Lower lobe of right lung (tissue), 2 donors: ENCODE measurements around the gene KCNG2. TPM values are rescaled to one million over a fixed set of nuclear protein-coding genes. Genes with fewer than 3 reads are reported as not detected.

ENCODE experiments used
- ATAC-seq, 2 donors: fragments of 200-7000 bp; cut with Tn5 transposase; one replicate each; pipeline ENCODE4 v1.9.1; 2020 to 2022; ENCODE audit warnings: mild to moderate bottlenecking in 2 of 2, moderate library complexity in 2 of 2
- DNase-seq: peaks from one replicate; pipeline ENCODE4 v3.0.0-alpha.2; 2020
- H3K27ac ChIP-seq: fragments of 200-600 bp; one replicate; pipeline ENCODE4 v1.8.0; 2022
- H3K27me3 ChIP-seq: fragments of 200-600 bp; one replicate; pipeline ENCODE4 v1.8.0; 2022; ENCODE audit warnings: low read depth
- H3K36me3 ChIP-seq: fragments of 200-600 bp; one replicate; pipeline ENCODE4 v1.8.0; 2022; ENCODE audit warnings: mild to moderate bottlenecking
- H3K4me1 ChIP-seq: fragments of 200-600 bp; one replicate; pipeline ENCODE4 v1.8.0; 2022
- H3K4me3 ChIP-seq: fragments of 200-600 bp; one replicate; pipeline ENCODE4 v1.8.0; 2022; ENCODE audit warnings: mild to moderate bottlenecking
- H3K9me3 ChIP-seq: fragments of 200-600 bp; one replicate; pipeline ENCODE4 v1.8.0; 2022
- CTCF ChIP-seq: fragments of 200-600 bp; IDR thresholded peaks from one replicate; pipeline ENCODE4 v1.8.0; 2022; ENCODE audit warnings: antibody characterized with exemption, mild to moderate bottlenecking
- intact Hi-C: fragments of 100-400 bp; cut with DNase I; formaldehyde crosslinking; loops from one replicate; pipeline ENCODE4 v1.11.0; 2022
- total RNA-seq: library from RNA; stranded (reverse); fragmentation: NEBNext Ultra II Directional; extraction: Animal tissue kit (Norgen Biotek cat#: 25700); gene quantifications from one replicate; pipeline ENCODE4 v1.2.1, GENCODE V29; 2021
- donor health status: DM: no; HTN: yes; CAD: no; lungs with severe emphysema.

Gene KCNG2
- total RNA-seq, 1 donor from 2014 or later, result 0.50 TPM

GRCh38 chr18:79910563-79911343 is 113.0 kb downstream of the KCNG2 start:
- Histone ChIP-seq H3K4me3 (no peak overlapping the region), H3K27ac (no peak overlapping the region), H3K9me3 (no peaks in the 10 kb centered on the region), H3K27me3 (no peaks in the 10 kb centered on the region), H3K4me1 (no peaks in the 10 kb centered on the region), H3K36me3 (peaks cover 21% of the 10 kb centered on the region)
- intact Hi-C loops, result no loop called here
- no peak for TF ChIP-seq CTCF
- DNase-seq (no peak), ATAC-seq (no peak)

GRCh38 chr18:79911344-79912270 is 113.9 kb downstream of the KCNG2 start:
- Histone ChIP-seq H3K27me3 (no peaks in the 10 kb centered on the region), H3K4me1 (no peaks in the 10 kb centered on the region), H3K36me3 (peaks cover 26% of the 10 kb centered on the region), H3K4me3 (no peak overlapping the region), H3K9me3 (no peaks in the 10 kb centered on the region), H3K27ac (no peak overlapping the region)
- DNase-seq, result peak; percentile 44
- intact Hi-C loops, result no loop called here
- peak in 1 of 2 donors; percentile 20 for ATAC-seq
- no peak for TF ChIP-seq CTCF

GRCh38 chr18:79912409-79912991 is 114.8 kb downstream of the KCNG2 start:
- Histone ChIP-seq H3K27me3 (no peaks in the 10 kb centered on the region), H3K27ac (no peak overlapping the region), H3K36me3 (peaks cover 35% of the 10 kb centered on the region), H3K9me3 (no peaks in the 10 kb centered on the region), H3K4me1 (no peaks in the 10 kb centered on the region), H3K4me3 (no peak overlapping the region)
- DNase-seq, result peak; percentile 37
- no peak for TF ChIP-seq CTCF
- peak in 1 of 2 donors; percentile 27 for ATAC-seq
- intact Hi-C loops, result no loop called here

- no peak for TF ChIP-seq CTCF
- no peaks in the 10 kb centered on the region for H3K4me1 ChIP-seq
- DNase-seq (peak; percentile 38), ATAC-seq (no peak)
- H3K9me3 ChIP-seq, result no peaks in the 10 kb centered on the region
- H3K27ac ChIP-seq, result no peak overlapping the region
- peaks cover 36% of the 10 kb centered on the region for H3K36me3 ChIP-seq
- H3K4me3 ChIP-seq, result no peak overlapping the region
- intact Hi-C loops, result no loop called here
- no peaks in the 10 kb centered on the region for H3K27me3 ChIP-seq
Observed at GRCh38 chr18:79912994-79913831, 115.5 kb downstream of the KCNG2 start.
